AG09309 (cell line): ENCODE results near the gene DEFB113.

ENCODE experiments used
- DNase-seq: peaks from one replicate; pipeline ENCODE4 v3.0.0-alpha.2; 2010; ENCODE audit warnings: low read depth
- H3K4me3 ChIP-seq: 2 replicates; pipeline ENCODE4 v1.5.1; 2011; ENCODE audit warnings: mild to moderate bottlenecking, low read depth, low read length, moderate library complexity; ENCODE audit not compliant: control insufficient read depth
- CTCF ChIP-seq: IDR thresholded peaks from 2 replicates; pipeline ENCODE4 v1.5.1; 2011; ENCODE audit warnings: mild to moderate bottlenecking, low read depth, low read length, inconsistent platforms; ENCODE audit not compliant: insufficient read depth, control insufficient read depth; ENCODE audit errors: missing control alignments

Gene DEFB113

GRCh38 chr6:49937811-49938210 lies 31.6 kb downstream of the DEFB113 start:
- H3K4me3 ChIP-seq: no peak overlapping the region
- DNase-seq: no peak

DNA sequence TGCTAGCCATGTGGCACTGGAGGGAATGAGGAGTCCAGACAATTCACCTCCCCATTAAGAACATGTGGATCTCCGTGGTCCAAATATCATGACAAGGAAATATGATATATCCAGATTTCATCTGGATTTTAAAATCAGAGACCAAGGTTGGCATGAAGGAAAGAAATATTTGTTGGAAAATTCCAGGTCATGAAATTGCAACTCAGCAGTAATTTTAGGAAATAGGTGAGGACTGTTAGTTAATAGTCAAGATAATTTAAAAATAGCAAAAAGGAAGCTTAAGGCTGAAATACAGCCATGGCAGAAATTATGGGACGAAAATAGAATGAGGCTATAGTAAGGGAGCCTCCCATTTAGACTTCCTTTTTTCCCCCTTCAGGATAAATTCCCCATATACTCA lies 32.4 kb downstream of the DEFB113 start:
- H3K4me3 ChIP-seq: no peak overlapping the region
- TF ChIP-seq CTCF: no peak
- no peak for DNase-seq

More at GRCh38 chr6:49937811-49938210, 31.6 kb downstream of the DEFB113 start:
- no peak for TF ChIP-seq CTCF

- no peak for TF ChIP-seq CTCF
- H3K4me3 ChIP-seq: no peak overlapping the region
- no peak for DNase-seq
Observed at GRCh38 chr6:49935387-49935786, 34.0 kb downstream of the DEFB113 start.

GRCh38 chr6:49934770-49935169 lies 34.7 kb downstream of the DEFB113 start:
- TF ChIP-seq CTCF: no peak
- DNase-seq: no peak
- H3K4me3 ChIP-seq: no peak overlapping the region

- DNase-seq: no peak
- H3K4me3 ChIP-seq: no peak overlapping the region
- TF ChIP-seq CTCF: no peak
Observed at GRCh38 chr6:49933526-49933925, 35.9 kb downstream of the DEFB113 start.

- H3K4me3 ChIP-seq: no peak overlapping the region
- no peak for DNase-seq
- no peak for TF ChIP-seq CTCF
Observed at GRCh38 chr6:49929340-49929739, 40.1 kb downstream of the DEFB113 start.

- no peak for DNase-seq
- H3K4me3 ChIP-seq: no peak overlapping the region
- no peak for TF ChIP-seq CTCF
Observed at GRCh38 chr6:49923826-49924225, 45.6 kb downstream of the DEFB113 start.
